ENCODE results near the gene CDCA5. TPM values are rescaled to one million over a fixed set of nuclear protein-coding genes. Genes with fewer than 3 reads are reported as not detected.

CDCA5 gene
- total RNA-seq, 2 experiments from 2014 or later, result 108 TPM

- ChIA-PET POLR2A (interaction anchor here (0.7 to 1.7 kb wide), 6 partner anchors 9 to 27 kb away, joined by 3 to 17 read pairs (median 5); partner anchors contain the start of genes CDCA5, MRPL49, TM7SF2 and ZFPL1), CTCF (interaction anchor here (10.6 kb wide), 1 partner anchor 16 kb away, joined by 109 read pairs; the partner anchor contains the start of gene TM7SF2)
Observed at GRCh38 chr11:65095427-65095826, 11.6 kb upstream of the CDCA5 start.

- ChIA-PET CTCF (interaction anchor here (0.6 to 0.9 kb wide), 2 partner anchors 21 to 58 kb away, joined by 3 read pairs; partner anchors contain the start of gene TM7SF2), POLR2A (interaction anchor here (0.6 kb wide), 1 partner anchor 1252 kb away, joined by 3 read pairs; no protein-coding TSS in a partner anchor)
Observed at GRCh38 chr11:65090628-65091027, 6.8 kb upstream of the CDCA5 start.

DNA sequence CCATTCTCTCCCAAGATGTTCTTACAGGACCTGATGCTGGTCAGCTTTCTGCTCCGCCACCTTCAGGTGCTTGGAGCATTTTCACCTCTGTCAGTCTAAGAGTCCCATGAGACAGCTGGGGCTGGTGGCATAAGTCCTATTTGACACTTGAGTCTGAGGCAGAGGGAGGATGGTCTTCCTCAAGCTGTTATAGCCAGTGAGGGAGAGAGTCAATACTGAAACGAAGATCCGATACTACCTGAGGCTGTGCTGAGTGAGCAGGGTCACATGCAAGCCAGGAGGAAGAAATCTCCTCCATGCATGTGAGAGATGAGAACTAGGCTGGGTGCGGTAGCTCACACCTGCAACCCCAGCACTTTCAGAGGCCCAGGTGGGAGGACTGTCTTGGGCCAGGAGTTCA, 5.8 kb upstream of the CDCA5 start:
- POLR2A ChIA-PET, result no interaction called here
- CTCF ChIA-PET, result no interaction called here

GRCh38 chr11:65087827-65088226, 4.0 kb upstream of the CDCA5 start:
- CTCF ChIA-PET, result no interaction called here

GRCh38 chr11:65087216-65087615, 3.4 kb upstream of the CDCA5 start:
- CTCF ChIA-PET, result interaction anchor here (0.5 kb wide), 1 partner anchor 67 kb away, joined by 3 read pairs; no protein-coding TSS in a partner anchor
- POLR2A ChIA-PET, result interaction anchor here (1.5 kb wide), 1 partner anchor 9 kb away, joined by 6 read pairs; the partner anchor contains the start of gene VPS51

More at GRCh38 chr11:65087827-65088226, 4.0 kb upstream of the CDCA5 start:
- POLR2A ChIA-PET, result no interaction called here

GRCh38 chr11:65086809-65087208, 3.0 kb upstream of the CDCA5 start:
- ChIA-PET CTCF (interaction anchor here (0.5 kb wide), 1 partner anchor 66 kb away, joined by 3 read pairs; no protein-coding TSS in a partner anchor), POLR2A (interaction anchor here (1.5 kb wide), 1 partner anchor 10 kb away, joined by 6 read pairs; the partner anchor contains the start of gene VPS51)

DNA sequence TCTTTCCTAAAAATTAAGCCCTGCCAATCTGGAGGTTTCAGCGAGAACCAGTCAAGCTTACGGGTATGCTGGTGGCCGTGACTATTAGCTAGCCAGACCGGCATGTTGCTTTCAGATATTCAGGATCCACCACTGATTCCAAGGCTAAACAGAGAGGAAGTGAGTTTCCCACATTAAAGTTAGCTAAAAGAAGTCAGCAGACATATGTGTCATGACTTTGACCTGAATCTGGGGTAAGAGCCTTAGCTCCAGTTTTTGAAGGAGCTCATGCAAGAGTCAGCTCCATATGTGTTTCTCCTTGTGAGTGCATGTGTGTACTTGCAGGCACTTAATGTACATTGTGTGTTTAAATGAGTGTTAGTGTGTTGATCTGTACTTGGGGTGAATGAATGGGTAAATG, 1.6 kb upstream of the CDCA5 start:
- ChIA-PET POLR2A (interaction anchor here (0.7 to 0.9 kb wide), 2 partner anchors 10 to 71 kb away, joined by 3 read pairs; partner anchors contain the start of gene VPS51), CTCF (interaction anchor here (0.9 to 1.4 kb wide), 4 partner anchors 10 to 33 kb away, joined by 3 read pairs; no protein-coding TSS in a partner anchor)

DNA sequence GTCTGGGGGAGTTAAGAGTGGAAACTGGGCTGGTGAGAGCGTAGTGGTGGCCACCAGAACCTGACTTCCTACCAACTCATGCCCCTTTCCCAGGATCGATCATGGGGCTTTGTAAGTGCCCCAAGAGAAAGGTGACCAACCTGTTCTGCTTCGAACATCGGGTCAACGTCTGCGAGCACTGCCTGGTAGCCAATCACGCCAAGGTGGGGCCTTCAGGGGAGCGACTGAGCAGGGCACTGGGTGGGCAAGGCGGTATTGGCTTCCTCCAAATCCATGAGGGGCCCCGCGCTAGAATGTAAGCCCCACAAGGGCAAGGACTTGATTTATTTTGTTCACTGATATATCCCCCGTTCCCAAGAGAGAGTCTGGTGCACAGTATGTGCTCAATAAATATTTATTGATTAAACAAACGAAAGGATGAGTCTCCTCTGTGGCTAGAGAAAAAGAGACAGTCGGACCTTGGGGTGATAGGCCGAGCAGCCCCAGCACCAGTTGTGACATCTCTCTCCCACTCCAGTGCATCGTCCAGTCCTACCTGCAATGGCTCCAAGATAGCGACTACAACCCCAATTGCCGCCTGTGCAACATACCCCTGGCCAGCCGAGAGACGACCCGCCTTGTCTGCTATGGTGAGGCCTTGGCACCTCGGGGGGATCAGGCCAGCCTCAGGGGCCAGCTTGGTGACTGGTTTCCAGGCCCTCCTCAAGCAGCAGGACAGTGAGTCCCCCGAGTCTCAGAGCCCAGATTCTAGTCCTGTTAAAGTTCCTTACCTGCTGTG, 947 bp upstream of the CDCA5 start:
- ChIA-PET CTCF (interaction anchor here (0.9 to 1.4 kb wide), 4 partner anchors 9 to 34 kb away, joined by 3 read pairs; no protein-coding TSS in a partner anchor), POLR2A (interaction anchor here (0.7 to 0.9 kb wide), 2 partner anchors 11 to 70 kb away, joined by 3 read pairs; partner anchors contain the start of gene VPS51)

GRCh38 chr11:65083134-65083833, 556 bp downstream of the CDCA5 start:
- POLR2A ChIA-PET, result interaction anchor here (0.6 to 1.9 kb wide), 7 partner anchors 11 to 69 kb away, joined by 3 to 8 read pairs (median 3); partner anchors contain the start of genes ARL2, FAU, MRPL49 and VPS51
- CTCF ChIA-PET, result interaction anchor here (0.6 to 1.2 kb wide), 3 partner anchors 28 to 238 kb away, joined by 3 read pairs; partner anchors contain the start of gene TM7SF2

DNA sequence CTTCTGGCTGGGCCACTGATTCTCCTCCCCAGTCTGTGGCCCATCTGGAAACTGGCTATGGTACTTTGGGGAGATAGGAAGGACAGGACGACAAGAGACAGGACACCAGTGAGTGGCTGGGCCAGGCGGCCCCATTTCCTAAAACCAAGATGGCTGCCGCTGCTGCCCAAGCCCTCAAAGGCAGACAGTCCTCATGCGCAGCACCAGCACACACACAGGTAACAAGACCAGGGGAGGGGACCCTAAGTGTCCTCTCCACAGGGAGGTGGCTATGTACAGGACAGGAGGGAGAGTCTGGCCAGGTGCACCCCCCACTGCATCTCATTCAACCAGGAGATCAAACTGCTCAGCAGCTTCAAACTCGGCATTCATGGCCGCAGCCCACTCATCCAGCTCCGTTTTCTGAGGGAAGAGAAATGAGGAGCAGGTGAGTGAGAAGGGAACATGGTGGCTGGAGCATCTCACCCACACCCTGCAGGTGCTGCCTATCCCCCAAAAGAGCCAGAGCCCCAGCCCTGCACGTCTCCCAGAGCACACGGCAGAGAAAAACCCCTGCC, 5.0 kb downstream of the CDCA5 start:
- CTCF ChIA-PET, result interaction anchor here (0.7 to 1.9 kb wide), 3 partner anchors 15 to 155 kb away, joined by 3 to 5 read pairs (median 3); partner anchors contain the start of gene ARL2

DNA sequence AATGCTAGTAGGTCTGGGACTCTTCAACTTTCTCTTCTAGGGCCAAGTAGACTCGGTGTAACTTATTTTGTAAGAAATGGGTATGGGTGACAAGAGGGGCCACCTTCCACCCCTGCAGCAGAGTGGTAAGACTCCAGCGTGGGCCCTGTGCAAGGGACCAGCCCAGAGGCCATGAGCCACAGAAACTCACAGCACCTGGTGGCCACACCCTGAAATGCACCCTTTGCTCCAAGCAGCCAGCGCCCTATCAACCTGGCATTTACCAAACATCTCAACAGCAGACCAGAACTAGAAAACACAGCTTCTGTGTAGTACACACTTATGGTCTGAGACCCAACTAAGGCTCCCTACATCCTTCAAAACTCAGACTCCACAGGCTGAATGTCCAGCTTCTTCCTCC, 5.7 kb downstream of the CDCA5 start:
- POLR2A ChIA-PET, result no interaction called here
- CTCF ChIA-PET, result interaction anchor here (1.7 to 1.9 kb wide), 2 partner anchors 15 to 64 kb away, joined by 3 to 5 read pairs; partner anchors contain the start of gene ARL2

More for the DNA sequence above, 5.0 kb downstream of the CDCA5 start:
- POLR2A ChIA-PET, result interaction anchor here (0.6 kb wide), 1 partner anchor 16 kb away, joined by 5 read pairs; no protein-coding TSS in a partner anchor

DNA sequence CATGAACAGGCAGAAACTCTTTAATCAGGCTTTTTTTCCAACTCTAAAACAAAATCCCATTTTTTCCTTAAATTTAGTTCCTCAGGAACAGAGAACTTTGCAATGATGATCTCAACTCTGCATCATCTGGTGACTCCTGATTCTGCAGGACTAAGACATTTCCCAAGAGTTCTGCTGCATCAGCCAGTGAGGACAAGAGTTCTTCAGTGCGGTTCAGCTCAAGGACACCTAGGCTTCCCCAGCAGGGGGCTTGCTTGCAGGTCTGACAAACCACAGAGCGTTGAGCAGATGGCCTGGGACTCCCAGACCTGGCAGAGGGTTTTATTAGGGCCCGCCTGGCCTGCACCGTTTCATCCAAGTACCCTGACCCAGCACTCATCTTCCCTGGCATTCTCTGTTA, 6.4 kb downstream of the CDCA5 start:
- ChIA-PET CTCF (interaction anchor here (0.6 to 1.9 kb wide), 2 partner anchors 14 to 45 kb away, joined by 3 read pairs; no protein-coding TSS in a partner anchor), POLR2A (interaction anchor here (1.1 kb wide), 1 partner anchor 32 kb away, joined by 3 read pairs; no protein-coding TSS in a partner anchor)

DNA sequence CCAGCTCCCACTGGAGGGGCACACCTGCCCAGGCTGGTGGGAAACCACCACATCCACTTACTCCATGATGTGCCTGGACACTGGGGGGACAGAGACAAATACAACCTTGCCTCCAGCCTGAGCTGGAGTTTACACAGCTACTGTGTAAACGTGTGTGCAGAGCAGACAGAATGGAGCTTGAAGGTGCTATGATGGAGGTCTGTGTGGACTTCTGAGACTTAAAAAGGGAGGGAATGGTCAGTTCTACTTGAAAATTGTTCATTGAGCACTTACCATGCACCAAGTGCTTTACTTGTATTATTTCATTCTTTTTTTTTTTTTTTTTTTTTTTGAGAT, 11.2 kb downstream of the CDCA5 start:
- POLR2A ChIA-PET, result no interaction called here
- CTCF ChIA-PET, result interaction anchor here (0.7 kb wide), 1 partner anchor 124 kb away, joined by 3 read pairs; no protein-coding TSS in a partner anchor

GRCh38 chr11:65071907-65072630, 11.8 kb downstream of the CDCA5 start:
- CTCF ChIA-PET, result no interaction called here
- POLR2A ChIA-PET, result interaction anchor here (1.2 kb wide), 1 partner anchor 11 kb away, joined by 3 read pairs; the partner anchor contains the start of gene CDCA5

- POLR2A ChIA-PET, result no interaction called here
- CTCF ChIA-PET, result interaction anchor here (1.0 kb wide), 1 partner anchor 55 kb away, joined by 4 read pairs; the partner anchor contains the start of gene ARL2
Observed at GRCh38 chr11:65069217-65069616, 14.6 kb downstream of the CDCA5 start.

DNA sequence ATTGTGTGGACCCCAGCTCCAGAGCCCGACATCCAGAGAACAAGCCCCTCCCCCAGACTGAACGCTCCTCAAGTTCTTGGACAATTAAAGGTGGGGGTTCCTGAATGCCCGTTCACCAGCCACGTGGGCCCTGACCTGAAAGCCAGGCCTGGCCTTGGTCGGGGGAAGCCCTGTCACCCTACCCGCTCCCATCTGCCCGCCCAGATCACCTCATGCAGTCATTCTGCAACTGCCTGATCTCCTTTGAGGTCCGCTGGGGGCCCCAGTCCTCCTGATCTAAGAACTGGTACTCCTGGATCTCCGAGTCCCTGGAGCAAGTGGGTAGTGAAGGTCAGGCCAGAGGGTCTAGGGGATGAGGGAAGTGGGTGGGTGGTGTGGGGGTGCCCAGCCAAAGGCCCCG, 16.4 kb downstream of the CDCA5 start:
- ChIA-PET CTCF (interaction anchor here (0.6 kb wide), 1 partner anchor 15 kb away, joined by 4 read pairs; no protein-coding TSS in a partner anchor), POLR2A (no interaction called here)

GRCh38 chr11:65066805-65067291, 17.0 kb downstream of the CDCA5 start:
- ChIA-PET POLR2A (no interaction called here), CTCF (no interaction called here)

GRCh38 chr11:65066315-65066714, 17.5 kb downstream of the CDCA5 start:
- ChIA-PET CTCF (no interaction called here), POLR2A (no interaction called here)

Measured in activated CD8-positive, alpha-beta memory T cell treated with anti-CD3 and anti-CD28 coated beads for 36 hours (primary cell).